ENCODE measurements around the gene PRDM15.

Gene PRDM15

DNA sequence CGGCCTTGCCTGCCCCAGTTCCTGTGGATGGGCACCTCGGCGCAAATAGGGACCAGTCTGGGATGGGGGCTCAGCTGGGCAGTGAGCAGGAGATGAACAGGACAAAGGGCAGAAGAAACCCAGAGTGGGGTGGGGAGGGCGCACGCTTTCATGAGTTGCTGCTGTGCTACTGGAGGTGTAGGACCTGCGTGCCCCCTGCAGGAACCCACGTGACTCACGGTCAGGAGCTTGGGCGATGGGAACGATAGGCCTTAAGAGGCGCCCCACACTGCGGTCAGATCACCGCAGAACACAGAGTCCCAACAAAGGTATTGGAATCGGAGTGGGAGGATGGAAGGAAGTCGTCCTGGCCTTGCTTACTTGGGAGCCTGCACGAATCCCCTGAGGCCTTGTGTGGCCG, 17.2 kb downstream of the PRDM15 start:
- DNase-seq, result no peak

DNA sequence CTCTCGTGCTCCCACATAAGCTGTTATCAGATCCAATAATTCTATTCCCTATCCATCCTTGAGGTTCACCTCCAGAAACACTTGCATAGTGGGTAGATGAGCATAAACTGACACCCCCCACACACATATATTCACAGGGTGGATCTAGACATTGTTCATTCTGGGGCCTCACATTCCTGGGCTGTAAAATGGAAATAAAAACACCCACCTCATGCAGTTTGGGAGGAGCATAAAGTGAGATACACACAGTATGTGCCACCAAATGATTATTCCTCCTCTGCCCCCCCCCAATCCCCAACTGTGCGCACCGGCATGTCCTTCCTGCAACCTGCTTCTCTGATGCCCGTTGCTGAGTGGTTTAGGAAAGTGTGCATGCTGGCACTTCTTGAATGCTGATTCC, 17.9 kb downstream of the PRDM15 start:
- no peak for DNase-seq

GRCh38 chr21:41859297-41859980, 19.7 kb downstream of the PRDM15 start:
- no peak for DNase-seq

DNA sequence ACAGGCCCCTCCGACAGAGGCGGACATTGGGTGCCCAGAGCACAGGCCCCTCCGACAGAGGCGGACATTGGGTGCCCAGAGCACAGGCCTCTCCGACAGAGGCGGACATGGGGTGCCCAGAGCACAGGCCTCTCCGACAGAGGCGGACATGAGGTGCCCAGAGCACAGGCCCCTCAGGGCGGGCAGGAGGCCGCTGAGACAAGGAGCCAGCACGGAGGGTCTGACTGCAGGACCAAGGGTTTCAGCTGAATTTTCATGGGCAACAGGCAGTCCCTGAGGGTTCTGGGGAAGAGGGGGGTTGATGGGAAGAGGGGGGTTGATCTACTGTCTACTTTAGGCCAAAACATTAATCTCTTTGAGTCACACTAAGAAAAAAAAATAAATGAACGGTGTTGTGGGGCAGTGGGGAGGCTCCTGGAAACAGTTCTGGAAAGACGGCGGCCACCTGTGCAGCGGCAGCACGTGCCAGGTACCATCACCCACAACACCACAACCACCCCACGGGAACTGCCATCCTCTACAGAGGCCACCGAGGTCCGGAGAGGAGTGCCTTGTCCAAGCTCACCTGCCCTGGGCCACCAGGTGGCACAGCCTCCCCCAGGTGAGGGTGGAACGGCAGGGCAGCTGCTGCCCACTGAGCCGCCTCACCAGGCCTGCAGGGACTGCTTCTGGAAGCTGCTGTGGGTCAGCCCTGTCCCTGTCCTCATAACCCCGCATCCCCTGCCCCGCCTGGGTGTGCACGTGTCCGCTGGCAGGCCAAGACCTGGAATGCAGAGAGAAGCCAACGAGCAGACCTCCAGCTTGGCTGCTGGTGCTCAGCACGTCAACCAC, 20.5 kb downstream of the PRDM15 start:
- no peak for DNase-seq

DNA sequence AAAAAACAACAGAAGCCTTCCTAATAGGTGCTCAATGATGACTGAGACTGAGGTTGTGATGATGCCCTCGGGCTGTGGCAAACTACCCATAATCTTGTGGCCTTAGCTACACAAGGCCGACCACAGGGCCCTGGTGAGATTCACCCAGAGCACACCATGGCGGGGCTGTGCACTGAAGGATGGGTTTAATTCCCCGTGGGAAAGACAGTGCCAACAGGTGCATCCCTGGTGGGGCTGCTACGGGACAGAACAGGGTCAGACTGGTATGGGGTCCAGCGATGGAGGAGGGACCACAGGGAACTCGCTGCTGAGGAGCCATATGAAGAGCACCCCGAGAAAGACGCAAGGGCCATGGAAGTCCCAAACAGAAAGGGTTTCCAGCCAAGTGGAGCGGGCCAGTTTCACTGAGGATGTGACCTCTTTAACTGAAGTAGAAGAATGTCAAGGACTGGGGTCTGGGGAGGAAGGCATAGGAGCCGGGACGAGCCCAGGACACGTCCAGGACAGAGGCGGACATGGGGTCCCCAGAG, 21.3 kb downstream of the PRDM15 start:
- DNase-seq, result no peak

DNA sequence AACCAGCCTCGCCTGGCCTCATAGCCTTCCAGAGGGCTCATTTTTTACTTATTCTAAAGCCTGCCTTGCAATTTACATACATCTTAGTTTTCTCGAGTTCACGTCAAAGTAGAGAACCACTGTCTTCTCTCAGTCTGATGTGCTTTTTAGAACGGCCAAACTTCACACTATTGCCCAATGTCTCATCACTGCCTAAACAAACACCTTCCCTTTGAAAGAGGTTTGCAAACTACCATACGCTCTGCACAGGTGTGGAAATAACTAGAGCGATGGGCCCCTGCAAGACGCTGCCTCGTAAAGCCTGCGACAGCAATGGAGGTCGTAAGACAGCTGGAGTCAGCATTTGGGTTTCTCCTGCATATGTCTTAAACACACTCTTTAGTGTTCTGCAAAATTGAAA, 22.6 kb downstream of the PRDM15 start:
- DNase-seq, result no peak

DNA sequence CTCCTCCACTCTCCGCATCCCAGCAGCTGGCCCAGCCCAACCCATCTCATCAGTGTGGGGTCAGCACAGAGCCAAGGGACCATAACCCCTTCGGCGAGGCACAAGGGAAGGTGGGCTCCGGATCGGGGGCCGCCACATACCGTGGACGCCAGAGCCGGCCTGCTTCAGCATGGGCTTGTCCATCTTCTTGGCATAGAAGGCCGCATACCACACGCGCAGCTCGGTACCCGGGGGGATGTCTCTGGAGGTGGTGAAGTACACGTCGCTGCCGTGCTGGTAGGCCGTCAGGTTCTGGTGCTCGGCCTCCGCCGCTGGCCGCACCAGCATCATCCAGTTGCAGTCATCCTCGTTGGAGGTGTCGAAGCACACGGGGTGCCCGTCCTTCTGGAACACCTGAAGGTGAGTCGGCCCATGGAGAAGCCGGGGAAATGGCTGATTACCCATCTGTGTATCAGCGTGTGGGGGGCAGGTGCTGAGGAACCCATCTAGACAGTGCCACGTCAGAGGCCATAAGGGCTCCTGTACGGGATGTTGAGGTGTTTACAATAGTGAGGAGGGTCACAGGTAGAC, 24.6 kb downstream of the PRDM15 start:
- no peak for DNase-seq

- no peak for DNase-seq
Observed at GRCh38 chr21:41852929-41853320, 26.2 kb downstream of the PRDM15 start.

GRCh38 chr21:41852151-41852928, 26.8 kb downstream of the PRDM15 start:
- no peak for DNase-seq

GRCh38 chr21:41851090-41851790, 27.9 kb downstream of the PRDM15 start:
- no peak for DNase-seq

DNA sequence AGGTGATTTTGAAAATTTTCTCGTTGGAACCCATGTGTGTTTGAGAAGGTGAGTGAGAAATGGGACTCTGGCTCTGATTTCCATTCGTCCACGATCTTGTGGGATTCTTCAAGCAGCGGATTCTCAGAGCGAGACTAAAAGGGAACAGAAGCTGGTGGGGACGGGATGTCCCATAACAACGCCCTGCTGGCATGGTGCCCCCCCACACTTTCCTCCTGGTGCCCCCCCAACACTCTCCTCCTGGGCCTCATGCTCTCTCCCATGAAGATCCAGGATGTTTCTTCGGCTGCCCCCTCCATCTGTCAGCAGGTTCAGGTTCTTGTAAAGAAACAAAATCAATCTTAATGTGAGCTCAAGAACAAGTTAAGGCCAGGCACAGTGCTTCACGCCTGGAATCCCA, 29.1 kb downstream of the PRDM15 start:
- DNase-seq, result no peak

- no peak for DNase-seq
Observed at GRCh38 chr21:41848958-41849580, 30.1 kb downstream of the PRDM15 start.

DNA sequence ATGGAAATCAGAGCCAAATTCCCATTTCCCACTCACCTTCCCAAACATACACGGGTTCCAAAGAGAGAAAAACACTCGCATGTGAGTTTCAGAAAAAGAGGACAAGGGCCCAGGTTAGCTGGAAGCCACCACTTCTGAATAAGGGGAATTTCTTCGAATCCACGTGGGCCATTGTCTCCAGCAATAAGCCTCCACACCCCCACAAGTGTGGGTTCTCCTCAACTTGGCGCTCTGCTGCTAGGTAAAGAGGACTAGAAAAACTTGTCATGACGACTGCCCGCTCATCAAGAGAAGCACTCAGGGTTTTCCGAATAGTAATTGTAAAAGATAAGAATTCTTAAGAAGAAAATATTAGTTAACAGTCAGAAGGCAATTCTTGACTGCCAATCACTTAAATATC, 30.6 kb downstream of the PRDM15 start:
- no peak for DNase-seq

DNA sequence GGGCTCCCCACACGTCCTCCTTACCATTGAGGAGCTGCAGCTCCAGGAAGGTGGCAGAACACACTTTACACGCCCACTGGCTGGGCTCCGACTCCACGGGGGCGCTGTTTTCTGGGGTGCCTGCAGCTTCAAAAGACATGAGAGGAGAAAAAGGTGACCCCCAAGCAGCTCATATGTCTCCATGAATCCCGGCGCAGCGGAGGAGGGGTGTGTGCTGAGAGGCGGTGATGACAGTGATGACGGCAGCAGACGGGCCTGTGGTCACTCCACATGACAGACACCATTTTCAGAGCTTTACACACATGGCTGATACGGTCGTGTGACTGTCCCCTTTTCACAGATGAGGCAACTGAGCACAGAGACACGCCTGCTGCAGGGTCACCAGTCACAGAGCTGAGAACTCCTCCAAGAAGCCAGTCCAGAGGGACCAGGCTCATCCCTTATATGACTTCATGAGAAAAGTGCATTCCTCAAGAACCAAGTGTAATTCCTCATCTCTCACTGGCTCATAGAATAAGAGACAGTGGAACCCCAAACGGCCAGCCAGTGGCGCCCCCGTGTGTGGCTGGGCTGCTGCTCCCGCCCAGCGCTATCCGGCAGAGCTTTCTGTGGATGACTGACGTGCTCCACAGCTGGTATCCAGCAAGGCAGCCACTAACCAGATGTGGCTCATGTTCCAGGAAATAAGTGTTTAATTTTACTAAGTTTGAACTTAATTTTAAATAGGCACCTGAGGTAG, 31.9 kb downstream of the PRDM15 start:
- DNase-seq, result no peak

GRCh38 chr21:41846536-41846935, 32.6 kb downstream of the PRDM15 start:
- DNase-seq, result no peak

GRCh38 chr21:41846033-41846317, 33.2 kb downstream of the PRDM15 start:
- no peak for DNase-seq

- DNase-seq, result no peak
Observed at GRCh38 chr21:41845310-41846032, 33.7 kb downstream of the PRDM15 start.

DNA sequence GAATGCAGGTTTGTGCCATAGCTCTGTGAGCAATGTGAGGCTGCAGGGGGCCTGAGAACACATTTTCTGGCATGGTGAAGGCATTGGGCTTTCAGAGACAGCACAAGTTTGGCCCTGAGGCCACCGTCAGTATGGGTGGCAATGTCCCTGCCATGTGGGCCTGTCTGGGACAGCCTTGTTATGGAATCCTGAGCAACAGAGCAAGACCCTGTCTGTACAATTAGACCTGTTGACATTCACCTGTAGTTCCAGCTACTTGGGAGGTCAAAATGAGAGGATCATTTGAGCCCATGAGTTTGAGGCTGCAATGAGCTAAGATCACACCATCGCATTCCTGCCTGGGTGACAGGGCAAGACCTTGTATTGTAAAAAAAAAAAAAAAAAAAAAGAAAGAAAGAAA, 35.6 kb downstream of the PRDM15 start:
- no peak for DNase-seq

DNA sequence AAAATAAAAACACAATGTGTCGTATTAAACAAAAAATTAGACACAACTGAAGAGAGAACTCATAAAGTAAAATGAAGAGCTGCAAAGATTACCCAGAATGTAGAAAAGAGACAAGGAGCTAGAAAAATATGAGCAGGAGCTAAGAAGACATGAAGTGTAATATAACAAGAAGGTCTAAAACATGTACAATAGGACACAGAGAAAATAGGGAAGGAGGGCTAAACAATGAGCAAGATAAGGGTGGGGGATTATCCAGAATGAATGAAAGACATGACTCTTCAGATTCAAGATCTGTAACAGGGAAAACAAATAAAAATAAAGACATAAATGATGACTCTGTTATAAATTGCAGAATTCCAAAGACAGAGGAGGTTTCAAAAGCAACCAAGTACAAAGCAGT, 38.3 kb downstream of the PRDM15 start:
- no peak for DNase-seq

DNA sequence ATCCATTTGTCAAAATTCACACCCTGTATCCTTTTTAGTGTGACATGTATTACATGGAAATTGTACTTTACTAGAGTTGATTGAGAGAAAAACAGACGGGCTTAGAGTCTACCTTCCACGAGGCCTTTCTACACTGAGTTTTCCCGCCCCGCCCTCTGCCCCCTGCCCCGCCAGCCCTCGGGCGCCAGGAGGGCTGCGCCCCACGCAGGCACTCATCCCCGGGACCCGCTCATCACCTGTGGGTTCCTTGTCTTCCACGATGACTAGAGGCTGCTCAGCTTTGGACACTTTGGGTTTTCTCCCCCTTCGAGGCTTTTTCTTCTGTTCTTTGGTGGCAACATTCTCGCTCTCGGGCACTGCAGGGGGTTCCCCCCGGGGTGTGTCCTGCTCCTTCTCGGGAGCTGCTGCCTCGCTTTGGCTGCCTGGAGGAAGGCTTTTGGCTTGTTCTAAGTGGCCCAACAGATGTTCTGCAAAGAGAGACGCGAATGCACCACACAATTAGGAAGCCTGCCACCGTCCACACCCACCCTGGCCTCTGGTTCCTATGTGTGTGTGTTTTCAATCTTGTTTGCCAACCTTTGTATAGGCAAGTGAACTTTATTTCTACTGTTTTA, 39.6 kb downstream of the PRDM15 start:
- DNase-seq, result no peak
